MM.1S (cell line): ENCODE data around the gene FJX1.

ENCODE experiments used
- CTCF ChIP-seq: fragments of 300-600 bp; sonication (generic); IDR thresholded peaks from 2 replicates; pipeline ENCODE4 v1.5.1; 2016; ENCODE audit warnings: antibody characterized with exemption, low read length, mixed read lengths
- EZH2phosphoT487 ChIP-seq: fragments of 300-600 bp; sonication (generic); IDR thresholded peaks from 2 replicates; pipeline ENCODE4 v1.6.1; 2018; ENCODE audit warnings: antibody characterized with exemption, low read length

- TF ChIP-seq EZH2phosphoT487 (no peak), CTCF (no peak)
Measured at GRCh38 chr11:35623621-35624168, 5.4 kb downstream of the FJX1 start.
